Aorta (tissue), 5 donors: ENCODE data around the gene PHLDA3. TPM values are rescaled to one million over a fixed set of nuclear protein-coding genes. Genes with fewer than 3 reads are reported as not detected.

Source experiments
- ATAC-seq: fragments of 200-7000 bp; cut with Tn5 transposase; one replicate; pipeline ENCODE4 v1.9.1; 2022; ENCODE audit warnings: moderate library complexity; ENCODE audit not compliant: low FRiP score
- DNase-seq, 2 donors: peaks; one replicate each; pipeline ENCODE4 v3.0.0-alpha.2; 2020
- H3K27ac ChIP-seq, 2 donors: one replicate each; pipeline ENCODE4 v1.5.1; 2013; ENCODE audit warnings: low read length in 2 of 2, mild to moderate bottlenecking in 2 of 2, moderate library complexity in 2 of 2, control low read depth in 1 of 2, inconsistent platforms in 1 of 2, low read depth in 1 of 2
- H3K27me3 ChIP-seq, 2 donors: one replicate each; pipeline ENCODE4 v1.6.1; 2013; ENCODE audit warnings: control low read depth in 1 of 2, low read length in 1 of 2, mild to moderate bottlenecking in 1 of 2, moderate library complexity in 1 of 2; ENCODE audit not compliant: insufficient read depth in 2 of 2, control insufficient read depth in 1 of 2
- H3K36me3 ChIP-seq, 2 donors: one replicate each; pipeline ENCODE4 v1.6.1; 2013; ENCODE audit warnings: control low read depth in 1 of 2, low read length in 1 of 2, mild to moderate bottlenecking in 1 of 2; ENCODE audit not compliant: insufficient read depth in 2 of 2, control insufficient read depth in 1 of 2
- H3K4me1 ChIP-seq, 2 donors: one replicate each; pipeline ENCODE4 v1.6.1; 2013; ENCODE audit warnings: low read length in 2 of 2, control low read depth in 1 of 2, mild to moderate bottlenecking in 1 of 2, moderate library complexity in 1 of 2; ENCODE audit not compliant: insufficient read depth in 2 of 2, control insufficient read depth in 1 of 2
- H3K4me3 ChIP-seq, 2 donors: one replicate each; pipeline ENCODE4 v1.5.1; 2013; ENCODE audit warnings: low read length in 2 of 2, control low read depth in 1 of 2, mild to moderate bottlenecking in 1 of 2
- H3K9me3 ChIP-seq: one replicate; pipeline ENCODE4 v1.6.1; 2013; ENCODE audit warnings: mild to moderate bottlenecking, low read length; ENCODE audit not compliant: control insufficient read depth
- WGBS, 2 donors: extraction: QIAGEN DNeasy Blood & Tissue Kit; methylation state at CpG; one replicate each; pipeline ENCODE4 v1.1.7; 2013; 5-methylcytosine and 5-hydroxymethylcytosine counted together
- intact Hi-C, 2 donors: fragments of 100-400 bp; cut with DNase I; formaldehyde crosslinking; loops; one replicate each; pipeline versions ENCODE4 v1.14.2 to v1.15.0; 2022
- polyA plus RNA-seq, 2 donors: library from polyadenylated mRNA; stranded (reverse); fragments of 200-250 nt; gene quantifications; one replicate each; pipeline ENCODE4 v1.2.3, GENCODE V29; 2013
- total RNA-seq, 2 donors: library from RNA; stranded (reverse); fragmentation: NEBNext Ultra II Directional; extraction: Animal tissue kit (Norgen Biotek cat#: 25700); gene quantifications; one replicate each; pipeline ENCODE4 v1.2.1, GENCODE V29; 2021
- donor health status: healthy with polysubstance abuse.
- donor health status: Bipolar disorder and iron deficiency.
- donor health status: DM: no; HTN: no; CAD: no.
- donor health status: DM: no; HTN: no; CAD: no.
- donor health status: DM: yes; HTN: yes; CAD: no.

PHLDA3 gene
- total and polyA plus RNA-seq, 4 donors, result 33.7 to 71.6 (median 56.1) TPM

DNA sequence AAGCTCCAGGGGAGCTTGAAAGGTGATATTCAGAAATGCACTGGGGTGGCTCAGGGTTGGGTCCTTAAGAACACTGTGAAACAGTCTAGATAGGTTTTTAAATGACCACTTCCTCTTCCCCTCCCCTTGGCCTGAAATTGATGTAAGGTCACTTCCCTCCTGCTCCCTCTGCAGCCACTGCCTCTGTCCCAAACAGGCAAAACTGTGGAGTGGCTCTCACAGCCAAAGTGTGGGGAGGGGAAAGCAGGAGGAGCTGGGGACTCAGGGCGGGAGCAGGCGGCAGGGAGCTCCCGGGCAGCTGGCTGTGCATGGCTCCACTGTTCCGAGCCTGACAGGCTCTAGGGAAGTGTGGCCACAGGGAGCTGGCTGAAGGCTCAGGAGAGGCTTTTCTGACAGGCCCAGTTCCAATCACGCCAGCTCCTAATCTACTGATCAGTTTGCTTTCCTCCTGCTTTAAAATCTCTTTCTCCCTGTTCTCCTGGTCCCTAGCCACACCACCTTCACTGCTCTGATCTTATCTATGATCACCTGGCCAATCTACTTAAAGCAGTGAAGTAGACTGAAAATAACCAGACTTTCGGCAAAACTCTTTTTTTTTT lies 43.1 kb upstream of the PHLDA3 start:
- no peaks in the 10 kb centered on the region for H3K9me3 ChIP-seq
- whole genome bisulfite sequencing, 2 donors, result 15 to 25% methylated on average over 5 to 6 of the region's 6 CpGs
- ATAC-seq (peak; percentile 79), DNase-seq (peak; percentile 77 to 82)
- peaks cover 0 to 2% of the 10 kb centered on the region in 2 donors for H3K4me1 ChIP-seq
- peak overlapping the region in 1 of 2 donors; percentile 39 for H3K27ac ChIP-seq
- H3K36me3 ChIP-seq, result no peaks in the 10 kb centered on the region
- H3K27me3 ChIP-seq, result no peaks in the 10 kb centered on the region
- no peak overlapping the region for H3K4me3 ChIP-seq
- intact Hi-C loops, result loop anchor here (2.0 to 5.0 kb wide), 3 partner anchors 29 to 65 kb away; no protein-coding TSS in a partner anchor

DNA sequence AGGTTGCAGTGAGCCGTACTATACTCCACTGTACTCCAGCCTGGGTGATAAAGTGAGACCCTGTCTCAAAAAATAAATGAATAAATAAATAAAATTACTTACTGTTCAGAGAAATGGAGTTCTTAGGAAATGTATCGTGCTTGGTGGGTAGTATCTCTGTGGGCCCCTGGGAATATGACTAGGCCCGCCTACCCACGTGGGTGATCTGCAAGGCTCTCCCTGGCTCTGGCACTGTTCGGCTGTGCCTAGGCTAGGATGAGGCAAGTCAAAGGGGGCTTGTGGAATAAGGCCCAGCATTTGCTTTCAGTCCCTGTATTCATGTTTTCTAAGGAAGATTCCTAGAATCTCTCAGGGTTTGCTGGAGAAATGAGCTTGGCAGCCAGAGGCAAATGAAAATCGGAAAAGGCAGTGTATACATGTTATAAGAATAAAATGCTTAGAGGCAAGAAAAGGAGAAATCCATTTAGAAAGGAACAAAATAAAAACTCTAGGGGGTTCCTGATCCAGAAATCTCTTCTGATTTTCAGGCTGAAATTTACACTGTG lies 42.5 kb upstream of the PHLDA3 start:
- WGBS, 2 donors, result 69 to 77% methylated on average over 6 of the region's 6 CpGs
- DNase-seq (no peak), ATAC-seq (no peak)
- H3K4me3 ChIP-seq, result no peak overlapping the region
- H3K27ac ChIP-seq, result no peak overlapping the region
- no peaks in the 10 kb centered on the region for H3K9me3 ChIP-seq
- no peaks in the 10 kb centered on the region for H3K27me3 ChIP-seq
- H3K4me1 ChIP-seq, result peaks cover 0 to 2% of the 10 kb centered on the region in 2 donors
- H3K36me3 ChIP-seq, result no peaks in the 10 kb centered on the region
- intact Hi-C loops, result loop anchor here in 1 of 2 donors (5.0 kb wide), 1 partner anchor 64 kb away; no protein-coding TSS in a partner anchor

DNA sequence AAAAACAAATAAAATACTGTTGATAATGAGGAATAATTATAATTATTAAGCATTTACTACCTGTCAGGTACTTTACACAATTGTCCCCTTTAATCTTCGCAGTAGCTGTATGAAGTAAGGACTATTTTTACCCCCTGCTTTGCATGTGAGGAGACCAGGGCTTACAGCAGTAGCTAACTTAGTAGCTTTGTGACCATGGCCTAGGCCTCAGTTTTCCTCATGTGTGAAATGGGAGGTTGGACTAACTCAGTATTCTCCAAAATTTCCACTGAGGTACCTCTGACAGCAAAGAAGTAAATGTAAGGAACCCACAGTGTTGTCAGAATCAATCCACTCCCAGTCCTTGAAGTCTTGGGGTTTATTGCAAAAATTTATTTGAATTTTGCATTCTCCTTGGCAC lies 41.7 kb upstream of the PHLDA3 start:
- H3K4me1 ChIP-seq, result peaks cover 0 to 2% of the 10 kb centered on the region in 2 donors
- no peak for ATAC-seq
- no peak overlapping the region for H3K27ac ChIP-seq
- 97% methylated on average over 1 of the region's 1 CpG for WGBS, 2 donors
- no peak for DNase-seq
- intact Hi-C loops, result loop anchor here in 1 of 2 donors (5.0 kb wide), 1 partner anchor 63 kb away; no protein-coding TSS in a partner anchor
- no peaks in the 10 kb centered on the region for H3K36me3 ChIP-seq
- no peak overlapping the region for H3K4me3 ChIP-seq
- no peaks in the 10 kb centered on the region for H3K27me3 ChIP-seq
- H3K9me3 ChIP-seq, result no peaks in the 10 kb centered on the region

DNA sequence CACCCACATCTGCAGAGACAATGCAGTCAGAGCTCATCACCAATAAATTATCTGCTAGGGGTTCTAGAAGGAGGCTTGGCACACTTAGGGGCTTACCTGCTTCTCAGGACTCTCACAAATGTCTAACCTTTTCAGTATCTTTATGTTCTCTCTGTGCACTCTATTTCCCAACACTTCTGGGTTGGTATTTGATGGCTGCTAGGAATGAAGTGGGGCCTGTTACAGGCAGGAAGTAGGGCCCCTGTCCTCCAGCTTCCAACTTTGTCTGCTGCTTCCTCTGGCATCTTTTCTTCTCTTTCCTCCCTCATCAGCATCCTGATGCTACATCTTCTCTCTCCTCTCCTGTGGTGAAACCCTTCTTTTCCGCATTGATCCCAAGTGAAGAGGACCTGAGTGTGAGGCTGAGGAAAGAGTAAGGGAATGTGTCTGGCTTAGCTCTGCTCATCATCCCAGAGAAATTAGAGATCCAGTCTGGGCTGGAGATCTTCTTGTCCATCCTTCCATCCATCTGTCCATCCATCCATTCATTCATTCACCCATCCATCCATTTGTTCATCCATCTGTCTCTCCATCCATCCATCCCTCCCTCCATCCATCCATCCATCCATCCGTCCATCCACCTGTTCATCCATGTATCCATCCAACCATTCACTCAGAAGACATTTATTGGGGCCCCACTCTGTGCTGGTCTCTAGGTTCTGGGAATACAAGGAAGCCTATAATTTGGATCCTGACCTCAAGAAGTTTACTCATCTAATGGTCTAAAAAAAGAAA lies 40.8 kb upstream of the PHLDA3 start:
- no peak for DNase-seq
- no peak overlapping the region for H3K27ac ChIP-seq
- 94 to 96% methylated on average over 2 of the region's 2 CpGs for WGBS, 2 donors

DNA sequence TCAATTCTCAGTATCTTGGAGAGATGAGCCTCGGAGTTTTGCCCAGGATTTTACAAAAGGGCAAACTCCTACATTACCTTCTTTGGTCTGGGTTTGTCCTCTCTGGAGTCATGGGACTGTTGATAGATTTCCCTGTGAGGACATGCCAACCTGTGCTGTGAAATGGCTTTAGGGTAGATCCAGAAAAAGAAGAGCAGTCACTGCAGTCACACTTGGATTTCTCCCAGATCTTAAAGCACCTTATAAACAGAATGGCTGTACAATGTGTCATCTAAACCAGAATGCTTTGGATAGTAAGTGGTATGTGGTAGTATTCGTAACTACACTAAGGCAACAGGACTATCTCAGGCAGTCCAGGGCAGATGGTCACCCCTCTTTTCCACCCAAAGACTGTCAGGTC lies 39.8 kb upstream of the PHLDA3 start:
- intact Hi-C loops, result no loop called here
- no peaks in the 10 kb centered on the region for H3K36me3 ChIP-seq
- 91 to 94% methylated on average over 2 of the region's 2 CpGs for WGBS, 2 donors
- no peak overlapping the region for H3K4me3 ChIP-seq
- ATAC-seq (no peak), DNase-seq (no peak)
- no peaks in the 10 kb centered on the region for H3K27me3 ChIP-seq
- H3K27ac ChIP-seq, result no peak overlapping the region
- peaks cover 0 to 2% of the 10 kb centered on the region in 2 donors for H3K4me1 ChIP-seq
- H3K9me3 ChIP-seq, result no peaks in the 10 kb centered on the region

More for the DNA sequence above, 40.8 kb upstream of the PHLDA3 start:
- Histone ChIP-seq H3K36me3 (no peaks in the 10 kb centered on the region), H3K9me3 (no peaks in the 10 kb centered on the region), H3K4me1 (peaks cover 0 to 2% of the 10 kb centered on the region in 2 donors), H3K27me3 (no peaks in the 10 kb centered on the region), H3K4me3 (no peak overlapping the region)
- ATAC-seq, result no peak
- intact Hi-C loops, result loop anchor here in 1 of 2 donors (5.0 kb wide), 1 partner anchor 62 kb away; no protein-coding TSS in a partner anchor

DNA sequence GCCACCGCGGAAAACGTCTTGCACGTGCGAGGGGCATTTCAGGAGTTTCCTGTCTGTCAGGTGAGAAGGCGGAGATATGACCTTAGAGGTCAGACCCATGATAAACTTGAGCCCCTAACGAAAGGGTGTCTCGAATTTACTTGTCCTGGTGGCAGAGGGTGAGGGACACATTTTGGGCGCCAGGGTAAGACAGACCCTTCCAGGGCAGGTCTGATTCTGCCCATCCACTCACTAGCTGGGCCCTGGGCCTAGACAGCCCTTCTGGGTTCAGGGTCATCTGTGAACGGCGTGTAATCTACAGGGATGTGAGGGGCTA lies 38.3 kb upstream of the PHLDA3 start:
- intact Hi-C loops, result no loop called here
- Histone ChIP-seq H3K4me3 (no peak overlapping the region), H3K36me3 (no peaks in the 10 kb centered on the region), H3K9me3 (no peaks in the 10 kb centered on the region), H3K27ac (peak overlapping the region; percentile 61 to 87), H3K27me3 (no peaks in the 10 kb centered on the region), H3K4me1 (no peaks in the 10 kb centered on the region)
- ATAC-seq, result no peak
- no peak for DNase-seq
- WGBS, 2 donors, result 43 to 45% methylated on average over 11 of the region's 11 CpGs

DNA sequence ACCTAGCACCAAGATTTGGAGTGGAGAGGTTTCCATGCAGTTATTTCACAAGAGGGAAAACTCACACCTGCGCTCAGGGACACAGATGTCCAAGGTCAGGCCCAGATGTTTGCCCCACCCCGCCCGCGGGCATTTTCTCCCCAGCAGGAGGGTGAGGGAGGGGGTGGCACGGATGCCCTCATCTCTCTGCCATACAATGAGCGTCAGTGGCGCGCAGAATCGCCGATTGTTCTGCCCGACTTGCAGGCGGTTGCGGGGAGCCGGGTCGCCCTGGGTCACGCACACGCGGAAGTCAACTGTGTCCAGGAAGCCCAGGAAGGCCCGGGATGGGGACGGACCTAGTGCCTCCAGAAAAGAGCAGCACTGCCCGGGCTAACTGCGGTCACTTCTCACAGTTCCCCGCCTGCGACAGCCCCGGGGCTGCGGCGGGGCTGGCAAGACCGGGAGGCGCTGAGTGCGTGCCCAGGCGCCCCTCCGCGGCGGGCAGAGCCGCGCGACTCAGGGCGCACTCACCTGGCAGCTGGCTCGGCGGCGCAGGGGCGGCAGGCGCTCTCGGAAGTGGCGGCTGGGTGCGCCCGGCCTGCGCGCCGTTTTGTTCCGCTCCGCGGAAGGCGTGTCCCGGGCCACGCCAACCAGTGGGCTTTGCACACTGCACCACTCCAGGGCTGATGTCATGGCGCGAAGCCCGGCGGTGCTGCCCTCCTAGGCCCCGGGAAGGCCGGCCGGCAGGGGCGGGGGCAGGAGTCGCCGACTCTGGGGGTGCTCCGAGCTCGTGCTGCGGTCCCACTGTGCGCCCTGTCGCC lies 37.8 kb upstream of the PHLDA3 start, which contains the start of gene CSRP1:
TSS of gene CSRP1 (minus strand) at position 567 of the 803 bp plus-strand sequence. CDS start 10,820 bp downstream, outside the sequence.
- Histone ChIP-seq H3K4me3 (peak within 1 kb of the TSS; percentile 79 to 92), H3K4me1 (peaks cover 0 to 2% of the 10 kb centered on the region in 2 donors), H3K27ac (peak within 1 kb of the TSS; percentile 87 to 97), H3K9me3 (no peaks in the 10 kb centered on the region), H3K27me3 (no peaks in the 10 kb centered on the region), H3K36me3 (no peaks in the 10 kb centered on the region)
- ATAC-seq (peak; percentile 91), DNase-seq (peak; percentile 94 to 97)
- 1% methylated on average over 67 to 71 of the region's 71 CpGs for WGBS, 2 donors
- intact Hi-C loops, result no loop called here

DNA sequence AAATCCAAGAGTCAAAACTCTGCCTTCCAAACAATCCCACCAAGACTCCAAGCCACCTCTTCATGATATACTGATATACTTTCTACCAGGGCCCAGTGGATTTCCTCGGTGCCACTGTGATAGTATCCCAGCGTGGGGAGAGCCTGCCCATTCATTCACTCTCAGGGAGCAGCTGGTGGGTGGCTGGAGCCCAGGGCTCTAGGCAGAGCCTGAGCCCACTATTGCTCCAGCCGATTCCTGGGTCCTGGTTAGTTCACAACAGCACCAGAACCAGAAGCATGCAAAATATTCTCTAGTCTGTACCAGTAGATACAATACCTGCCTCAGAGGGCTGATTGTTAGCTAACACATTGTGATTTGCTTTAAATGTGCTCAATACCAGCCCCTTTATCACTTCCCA lies 37.1 kb upstream of the PHLDA3 start:
- WGBS, 2 donors, result 2 to 5% methylated on average over 3 of the region's 3 CpGs
- H3K27me3 ChIP-seq, result no peaks in the 10 kb centered on the region
- intact Hi-C loops, result no loop called here
- peak overlapping the region; percentile 87 to 97 for H3K27ac ChIP-seq
- H3K36me3 ChIP-seq, result no peaks in the 10 kb centered on the region
- peak overlapping the region; percentile 79 to 92 for H3K4me3 ChIP-seq
- ATAC-seq, result no peak
- peaks cover 2% of the 10 kb centered on the region in 2 donors for H3K4me1 ChIP-seq
- no peaks in the 10 kb centered on the region for H3K9me3 ChIP-seq
- DNase-seq, result no peak
